H1 (cell line): ENCODE data around the gene ZNF683. TPM values are rescaled to one million over a fixed set of nuclear protein-coding genes. Genes with fewer than 3 reads are reported as not detected.

ENCODE experiments used
- CTCF ChIA-PET: fragments of 300-600 bp; sonication (Branson Sonifier 250); formaldehyde crosslinking; loops from one replicate; lab custom pipeline; 2021; ENCODE audit not compliant: partially characterized antibody; lab: Charles Lee
- POLR2A ChIA-PET: fragments of 300-600 bp; sonication (Branson Sonifier 250); formaldehyde crosslinking; loops from one replicate; lab custom pipeline; 2021; ENCODE audit warnings: inconsistent platforms; ENCODE audit not compliant: partially characterized antibody; lab: Charles Lee
- DNase-seq, 2 experiments: peaks; one replicate each; pipeline versions ENCODE4 v3.0.0 to v3.0.0-alpha.2; 2010 to 2022; ENCODE audit warnings: low spot score in 2 of 2, low read depth in 1 of 2, mixed read lengths in 1 of 2
- FAIRE-seq: peaks from 2 replicates; lab custom pipeline; 2011; peaks lifted over from hg19 to GRCh38; lab: Jason Lieb, UNC
- H2AFZ ChIP-seq: 2 replicates; pipeline ENCODE4 v1.8.1; 2012; ENCODE audit warnings: low read length, inconsistent platforms
- H2AK5ac ChIP-seq: 2 replicates; pipeline ENCODE4 v1.6.1; 2013; ENCODE audit warnings: low read depth, low read length
- H2BK120ac ChIP-seq: replicated peaks from 2 replicates; pipeline ENCODE3; 2013; ENCODE audit warnings: low read depth, low read length, inconsistent platforms
- H2BK12ac ChIP-seq: 2 replicates; pipeline ENCODE4 v1.6.1; 2013; ENCODE audit warnings: low read depth, low read length
- H2BK15ac ChIP-seq: 2 replicates; pipeline ENCODE4 v1.6.1; 2013; ENCODE audit warnings: low read length
- H2BK20ac ChIP-seq: 2 replicates; pipeline ENCODE4 v1.6.1; 2013; ENCODE audit warnings: low read length
- H2BK5ac ChIP-seq: 2 replicates; pipeline ENCODE4 v1.6.1; 2013; ENCODE audit warnings: low read depth, low read length
- H3K14ac ChIP-seq: 2 replicates; pipeline ENCODE4 v1.6.1; 2013; ENCODE audit warnings: inconsistent platforms; ENCODE audit not compliant: insufficient read length
- H3K18ac ChIP-seq: 2 replicates; pipeline ENCODE4 v1.6.1; 2013; ENCODE audit warnings: low read length; ENCODE audit errors: extremely low read depth
- H3K23ac ChIP-seq: 2 replicates; pipeline ENCODE4 v1.6.1; 2013; ENCODE audit warnings: inconsistent platforms; ENCODE audit not compliant: insufficient read length
- H3K23me2 ChIP-seq: 2 replicates; pipeline ENCODE4 v1.6.1; 2013; ENCODE audit warnings: low read depth, low read length
- H3K27ac ChIP-seq: 2 replicates; pipeline ENCODE4 v1.6.1; 2011; ENCODE audit warnings: low read depth, low read length, inconsistent platforms
- H3K27me3 ChIP-seq, 4 experiments: replicated peaks in 1 of 4; 1 replicate in 1 of 4; 2 replicates in 3 of 4; pipeline versions ENCODE4 v1.6.1 to v1.8.1; 2011 to 2013; ENCODE audit warnings: low read length in 3 of 4, mild to moderate bottlenecking in 3 of 4, inconsistent platforms in 2 of 4, mixed read lengths in 2 of 4, moderate library complexity in 1 of 4; ENCODE audit not compliant: control insufficient read depth in 3 of 4, insufficient read depth in 3 of 4; ENCODE audit errors: extremely low read depth in 1 of 4
- H3K36me3 ChIP-seq, 4 experiments: 2 replicates each; pipeline versions ENCODE4 v1.6.1 to v1.8.1; 2011 to 2013; ENCODE audit warnings: mild to moderate bottlenecking in 4 of 4, low read length in 3 of 4, moderate library complexity in 2 of 4, control low read depth in 1 of 4, inconsistent platforms in 1 of 4; ENCODE audit not compliant: insufficient read depth in 4 of 4, control insufficient read depth in 2 of 4
- H3K4ac ChIP-seq: replicated peaks from 2 replicates; pipeline ENCODE3; 2013; ENCODE audit warnings: low read length, low read depth, mixed read lengths, inconsistent platforms; ENCODE audit not compliant: insufficient read length
- H3K4me1 ChIP-seq, 4 experiments: replicated peaks in 1 of 4; 1 replicate in 1 of 4; 2 replicates in 3 of 4; pipeline versions ENCODE4 v1.6.1 to v1.8.1; 2011 to 2013; ENCODE audit warnings: low read length in 3 of 4, inconsistent platforms in 2 of 4, mixed read lengths in 1 of 4; ENCODE audit not compliant: insufficient read depth in 4 of 4, control insufficient read depth in 3 of 4
- H3K4me2 ChIP-seq, 2 experiments: 2 replicates each; pipeline versions ENCODE4 v1.6.1 to v1.8.1; 2011 to 2013; ENCODE audit warnings: low read depth in 2 of 2, low read length in 2 of 2, control low read depth in 1 of 2, inconsistent platforms in 1 of 2, mild to moderate bottlenecking in 1 of 2; ENCODE audit not compliant: insufficient read depth in 1 of 2
- H3K4me3 ChIP-seq, 4 experiments: fragments of 200-600, 300-600 bp in 1 of 4; sonication (generic), shearing (Covaris generic), sonication (Bioruptor Twin) in 1 of 4; 2 replicates each; pipeline versions ENCODE4 v1.5.1 to v1.8.1; 2011 to 2016; ENCODE audit warnings: low read length in 4 of 4, low read depth in 3 of 4, control low read depth in 2 of 4, inconsistent platforms in 2 of 4, mild to moderate bottlenecking in 2 of 4, mixed read lengths in 1 of 4, moderate library complexity in 1 of 4; ENCODE audit not compliant: insufficient read depth in 2 of 4; ENCODE audit errors: extremely low read depth in 1 of 4
- H3K56ac ChIP-seq: replicated peaks from 2 replicates; pipeline ENCODE3; 2013; ENCODE audit warnings: low read depth, mild to moderate bottlenecking, mixed read lengths, low read length, inconsistent platforms; ENCODE audit not compliant: insufficient read length
- H3K79me1 ChIP-seq: 2 replicates; pipeline ENCODE4 v1.6.1; 2013; ENCODE audit warnings: low read depth, low read length, control low read depth
- H3K79me2 ChIP-seq, 2 experiments: 2 replicates each; pipeline versions ENCODE4 v1.6.1 to v1.8.1; 2012 to 2013; ENCODE audit warnings: low read length in 2 of 2, mild to moderate bottlenecking in 2 of 2, inconsistent platforms in 1 of 2; ENCODE audit not compliant: insufficient read depth in 2 of 2, control insufficient read depth in 1 of 2
- H3K9ac ChIP-seq, 4 experiments: replicated peaks in 1 of 4; 1 replicate in 1 of 4; 2 replicates in 3 of 4; pipeline versions ENCODE4 v1.6.1 to v1.8.1; 2011 to 2013; ENCODE audit warnings: low read depth in 3 of 4, low read length in 3 of 4, control low read depth in 2 of 4, mild to moderate bottlenecking in 2 of 4, moderate library complexity in 2 of 4, inconsistent platforms in 1 of 4; ENCODE audit errors: extremely low read depth in 1 of 4
- H3K9me3 ChIP-seq, 2 experiments: 2 replicates each; pipeline versions ENCODE4 v1.6.1 to v1.8.1; 2012 to 2013; ENCODE audit warnings: mild to moderate bottlenecking in 2 of 2, moderate library complexity in 2 of 2, control low read depth in 1 of 2, inconsistent platforms in 1 of 2, low read depth in 1 of 2, low read length in 1 of 2, mixed read lengths in 1 of 2; ENCODE audit not compliant: insufficient read depth in 2 of 2
- H4K20me1 ChIP-seq, 2 experiments: replicated peaks in 1 of 2; 2 replicates each; pipeline versions ENCODE3 to v1.8.1; 2011 to 2013; ENCODE audit warnings: inconsistent platforms in 2 of 2, low read length in 2 of 2, mild to moderate bottlenecking in 1 of 2; ENCODE audit not compliant: insufficient read depth in 2 of 2, control insufficient read depth in 1 of 2
- H4K5ac ChIP-seq: 2 replicates; pipeline ENCODE4 v1.6.1; 2013; ENCODE audit warnings: low read length, low read depth, mixed read lengths, inconsistent platforms; ENCODE audit not compliant: insufficient read length
- H4K8ac ChIP-seq: 2 replicates; pipeline ENCODE4 v1.8.0; 2013; ENCODE audit warnings: mild to moderate bottlenecking, moderate library complexity, low read length, inconsistent platforms; ENCODE audit not compliant: insufficient read depth; ENCODE audit errors: extremely low read depth
- H4K91ac ChIP-seq: replicated peaks from 2 replicates; pipeline ENCODE3; 2013; ENCODE audit warnings: low read length, mixed read lengths, inconsistent platforms; ENCODE audit not compliant: insufficient read length
- CEBPB ChIP-seq: IDR thresholded peaks from 2 replicates; pipeline ENCODE4 v1.6.1; 2012; ENCODE audit warnings: low read depth, low read length
- FOSL1 ChIP-seq: IDR thresholded peaks from 2 replicates; pipeline ENCODE4 v1.6.1; 2011; ENCODE audit warnings: mild to moderate bottlenecking, low read depth, low read length, moderate library complexity; ENCODE audit not compliant: insufficient read depth
- NANOG ChIP-seq: IDR thresholded peaks from 2 replicates; pipeline ENCODE4 v1.6.1; 2011; ENCODE audit warnings: low read length, low read depth, mild to moderate bottlenecking, inconsistent platforms; ENCODE audit not compliant: insufficient read depth, poor library complexity, severe bottlenecking
- PHF8 ChIP-seq: fragments of 200-600 bp; sonication (generic); conservative IDR thresholded peaks from 2 replicates; pipeline ENCODE4 v1.7.1; 2012; ENCODE audit warnings: low read depth, mild to moderate bottlenecking, inconsistent platforms, low read length, moderate library complexity
- POLR2AphosphoS5 ChIP-seq: IDR thresholded peaks from 2 replicates; pipeline ENCODE4 v1.6.1; 2011; ENCODE audit warnings: low read depth, low read length
- RAD21 ChIP-seq, 2 experiments: IDR thresholded peaks in 1 of 2; conservative IDR thresholded peaks in 1 of 2; 2 replicates each; pipeline ENCODE4 v1.6.1; 2011; ENCODE audit warnings: low read depth in 2 of 2, low read length in 2 of 2, improper control_type of control experiment in 1 of 2, inconsistent platforms in 1 of 2, mild to moderate bottlenecking in 1 of 2, moderate library complexity in 1 of 2
- RXRA ChIP-seq: IDR thresholded peaks from 2 replicates; pipeline ENCODE4 v1.6.1; 2011; ENCODE audit warnings: low read depth, mild to moderate bottlenecking, low read length, moderate library complexity; ENCODE audit not compliant: insufficient read depth
- SAP30 ChIP-seq: fragments of 300-600 bp; sonication (generic); IDR thresholded peaks from 2 replicates; pipeline ENCODE4 v1.7.1; 2012; ENCODE audit warnings: low read length, moderate library complexity, mild to moderate bottlenecking, inconsistent platforms; ENCODE audit not compliant: insufficient read depth, insufficient replicate concordance
- SRF ChIP-seq: IDR thresholded peaks from 2 replicates; pipeline ENCODE4 v1.6.1; 2011; ENCODE audit warnings: mild to moderate bottlenecking, low read depth, low read length, moderate library complexity
- TAF7 ChIP-seq: optimal IDR thresholded peaks from 2 replicates; pipeline ENCODE3; 2011; ENCODE audit warnings: low read depth, mild to moderate bottlenecking, inconsistent platforms, low read length, moderate library complexity, borderline replicate concordance
- TBP ChIP-seq: IDR thresholded peaks from 2 replicates; pipeline ENCODE4 v1.6.1; 2011; ENCODE audit warnings: low read depth, low read length, improper control_type of control experiment
- TCF12 ChIP-seq: IDR thresholded peaks from 2 replicates; pipeline ENCODE4 v1.6.1; 2011; ENCODE audit warnings: low read depth, mild to moderate bottlenecking, low read length
- WGBS, 2 experiments: shearing (Covaris generic) in 1 of 2; methylation state at CpG; one replicate each; pipeline versions ENCODE4 v1.1.6 to v1.1.7; 2013 to 2015; ENCODE audit warnings: low lambda C conversion rate in 2 of 2, mixed read lengths in 2 of 2, inconsistent platforms in 1 of 2, low coverage in 1 of 2, missing lambda C conversion rate in 1 of 2; ENCODE audit not compliant: insufficient replicate concordance in 2 of 2, insufficient coverage in 1 of 2, insufficient read length in 1 of 2; ENCODE audit errors: extremely low coverage in 1 of 2, missing lambda C conversion rate in 1 of 2; 5-methylcytosine and 5-hydroxymethylcytosine counted together
- polyA plus RNA-seq, 7 experiments: library from polyadenylated mRNA; depleted of rRNA in 3 of 7; stranded (reverse) in 5 of 7; unstranded in 2 of 7; fragments of >200 nt in 5 of 7; fragments of 200-250 nt in 2 of 7; gene quantifications; 1 replicate in 5 of 7; 2 replicates in 1 of 7; 4 replicates in 1 of 7; pipeline versions ENCODE4 v1.2.1 to v1.2.3, GENCODE V29; 2011 to 2013; ENCODE audit warnings: missing spikeins in 2 of 7, mixed read lengths in 2 of 7
- total RNA-seq: library from RNA; stranded (reverse); fragmentation: NEBNext Ultra II Directional; extraction: Animal tissue kit (Norgen Biotek cat#: 25700); gene quantifications from 2 replicates; pipeline ENCODE4 v1.2.1, GENCODE V29; 2021
- TF ChIP-seq, protein P1 (sequence below): IDR thresholded peaks from 2 replicates; pipeline ENCODE4 v1.6.1; 2012; ENCODE audit warnings: inconsistent platforms

ZNF683 gene
- total and polyA plus RNA-seq, 2 of the 8 experiments (the other 6 are each of a cell fraction or from before 2014, with no cell fraction given), result not detected

DNA sequence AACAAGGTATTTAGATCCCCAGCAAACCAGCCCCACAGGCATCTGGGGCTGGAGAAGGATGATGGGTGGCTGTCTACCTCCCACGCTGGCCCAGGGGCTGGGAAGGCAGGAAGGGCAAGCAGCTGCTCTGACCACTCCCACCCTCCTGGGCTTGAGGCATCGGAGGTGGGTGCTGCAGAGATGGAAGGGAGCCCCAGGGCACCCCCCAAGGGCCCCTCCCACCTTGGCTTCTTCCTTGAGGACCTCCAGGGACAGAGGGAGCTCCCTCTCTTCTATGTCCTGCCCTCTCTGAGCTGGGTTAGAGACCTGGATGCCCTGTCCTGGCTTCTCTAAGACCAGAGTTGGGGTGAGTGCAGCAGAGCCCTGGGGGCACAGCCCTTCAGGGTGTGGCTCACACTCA, 51.7 kb downstream of the ZNF683 start:
- Histone ChIP-seq H3K9me3 (no peaks in the 10 kb centered on the region), H2BK5ac (no peak overlapping the region), H3K79me2 (no peaks in the 10 kb centered on the region), H3K4me3 (no peak overlapping the region), H2BK12ac (no peak overlapping the region), H3K4ac (no peak overlapping the region), H4K8ac (no peak overlapping the region), H3K23ac (no peak overlapping the region), H3K56ac (no peak overlapping the region), H2BK15ac (no peak overlapping the region), H4K91ac (no peak overlapping the region), H3K4me1 (peaks cover 4 to 10% (median 8%) of the 10 kb centered on the region in 4 experiments), H2BK120ac (no peak overlapping the region), H3K36me3 (peaks cover 7 to 22% (median 18%) of the 10 kb centered on the region in 4 experiments; a peak in 7 of 8 replicates), H3K23me2 (no peaks in the 10 kb centered on the region), H3K14ac (no peak overlapping the region), H3K4me2 (no peak overlapping the region), H3K9ac (no peak overlapping the region), H4K20me1 (peaks cover 0 to 2% of the 10 kb centered on the region in 2 experiments), H2AFZ (no peak overlapping the region), H2AK5ac (no peak overlapping the region), H2BK20ac (no peak overlapping the region), H3K27ac (no peak overlapping the region), H4K5ac (no peak overlapping the region), H3K27me3 (no peaks in the 10 kb centered on the region), H3K18ac (no peak overlapping the region), H3K79me1 (no peaks in the 10 kb centered on the region)
- DNase-seq (no peak), FAIRE-seq (no peak)
- ChIA-PET POLR2A (interaction anchor here (1.0 to 5.0 kb wide), 6 partner anchors 13 to 120 kb away, joined by 3 to 27 read pairs (median 4); partner anchors contain the start of gene SH3BGRL3), CTCF (interaction anchor here (1.2 to 57.0 kb wide), 14 partner anchors 18 to 218 kb away, joined by 3 to 1530 read pairs (median 6); partner anchors contain the start of genes CRYBG2, SH3BGRL3 and UBXN11)
- WGBS, 2 experiments, result 72% methylated on average over 2 of the region's 2 CpGs; no CpG with 5 or more reads in 1 of the 2 experiments
- no peak for TF ChIP-seq RAD21 (IDR thresholded peaks at IDR 0.05 in 1 of 2, conservative IDR thresholded peaks at IDR 0.05 in 1 of 2; ENCODE audit: low read depth in 2 of 2, low read length in 2 of 2)
- TF ChIP-seq POLR2AphosphoS5, result no peak
- no peak for TF ChIP-seq TAF7
- no peak for TF ChIP-seq NANOG
- TF ChIP-seq, protein P1, sequence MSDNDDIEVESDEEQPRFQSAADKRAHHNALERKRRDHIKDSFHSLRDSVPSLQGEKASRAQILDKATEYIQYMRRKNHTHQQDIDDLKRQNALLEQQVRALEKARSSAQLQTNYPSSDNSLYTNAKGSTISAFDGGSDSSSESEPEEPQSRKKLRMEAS, result no peak
- TF ChIP-seq PHF8, result no peak
- TF ChIP-seq TCF12, result no peak
- no peak for TF ChIP-seq SRF
- no peak for TF ChIP-seq CEBPB
- TF ChIP-seq TBP, result no peak
- TF ChIP-seq RXRA, result no peak
- TF ChIP-seq FOSL1, result no peak
- no peak for TF ChIP-seq SAP30
